ENCODE measurements around the gene PAGE2.
"Not testable (repeated sequence)": the region's sequence is repeated elsewhere in the genome, so short reads cannot be mapped to it uniquely, and the experiment has no call there.

PAGE2 gene

DNA sequence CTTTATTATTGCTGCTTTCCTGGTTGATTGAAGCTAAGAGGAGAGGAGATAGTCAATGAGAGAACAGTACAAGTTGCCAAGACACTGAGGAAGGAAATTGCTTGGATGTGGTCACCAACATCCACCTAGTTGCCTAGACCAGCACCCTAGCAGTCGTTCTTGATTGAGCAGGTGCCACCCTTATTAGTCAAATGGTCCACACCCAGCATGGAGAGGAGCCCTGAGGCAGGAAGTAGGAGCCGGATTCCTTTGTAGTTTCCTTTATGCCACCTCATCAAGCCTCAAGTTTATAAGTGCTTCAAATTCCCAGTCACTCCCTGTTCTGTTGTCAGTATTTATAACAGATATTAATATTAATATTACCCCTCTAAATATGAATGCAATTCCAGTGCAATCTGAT is 19.1 kb downstream of the PAGE2 start:
- DNase-seq (ENCODE audit: low read depth), result no peak
- in situ Hi-C loops (cut with HindIII; ENCODE audit: low sequenced_read_pairs), result no loop called here
- no peak overlapping the region for H3K4me3 ChIP-seq (ENCODE audit: low read depth, low read length)
- TF ChIP-seq, protein P1, sequence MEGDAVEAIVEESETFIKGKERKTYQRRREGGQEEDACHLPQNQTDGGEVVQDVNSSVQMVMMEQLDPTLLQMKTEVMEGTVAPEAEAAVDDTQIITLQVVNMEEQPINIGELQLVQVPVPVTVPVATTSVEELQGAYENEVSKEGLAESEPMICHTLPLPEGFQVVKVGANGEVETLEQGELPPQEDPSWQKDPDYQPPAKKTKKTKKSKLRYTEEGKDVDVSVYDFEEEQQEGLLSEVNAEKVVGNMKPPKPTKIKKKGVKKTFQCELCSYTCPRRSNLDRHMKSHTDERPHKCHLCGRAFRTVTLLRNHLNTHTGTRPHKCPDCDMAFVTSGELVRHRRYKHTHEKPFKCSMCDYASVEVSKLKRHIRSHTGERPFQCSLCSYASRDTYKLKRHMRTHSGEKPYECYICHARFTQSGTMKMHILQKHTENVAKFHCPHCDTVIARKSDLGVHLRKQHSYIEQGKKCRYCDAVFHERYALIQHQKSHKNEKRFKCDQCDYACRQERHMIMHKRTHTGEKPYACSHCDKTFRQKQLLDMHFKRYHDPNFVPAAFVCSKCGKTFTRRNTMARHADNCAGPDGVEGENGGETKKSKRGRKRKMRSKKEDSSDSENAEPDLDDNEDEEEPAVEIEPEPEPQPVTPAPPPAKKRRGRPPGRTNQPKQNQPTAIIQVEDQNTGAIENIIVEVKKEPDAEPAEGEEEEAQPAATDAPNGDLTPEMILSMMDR (IDR thresholded peaks at IDR 0.05; ENCODE audit: low read depth, low read length, missing control alignments), result no peak

DNA sequence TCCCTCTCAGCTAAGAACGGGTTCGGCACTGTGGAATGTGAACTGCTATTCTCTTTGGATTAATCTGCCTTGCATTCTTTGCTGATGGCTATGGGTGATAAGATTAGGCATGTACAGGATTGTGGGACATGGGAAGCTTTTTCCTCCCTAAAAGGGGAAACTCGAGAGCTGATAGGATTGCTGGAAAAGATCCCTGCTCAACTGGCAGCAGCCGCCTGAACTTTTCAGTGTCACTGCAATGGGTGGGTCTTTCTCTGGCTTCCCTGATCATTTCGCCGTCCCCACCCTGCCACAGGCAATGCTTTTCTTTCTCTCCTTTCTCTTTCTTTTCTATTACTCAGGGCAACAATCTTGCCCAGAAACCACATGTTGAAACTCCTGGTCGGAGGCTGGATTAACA is 20.5 kb downstream of the PAGE2 start:
- no peak for DNase-seq (ENCODE audit: low read depth)
- H3K4me3 ChIP-seq (ENCODE audit: low read depth, low read length), result no peak overlapping the region
- in situ Hi-C loops (cut with HindIII; ENCODE audit: low sequenced_read_pairs), result no loop called here
- TF ChIP-seq, protein P1 (IDR thresholded peaks at IDR 0.05; ENCODE audit: low read depth, low read length, missing control alignments), result no peak

DNA sequence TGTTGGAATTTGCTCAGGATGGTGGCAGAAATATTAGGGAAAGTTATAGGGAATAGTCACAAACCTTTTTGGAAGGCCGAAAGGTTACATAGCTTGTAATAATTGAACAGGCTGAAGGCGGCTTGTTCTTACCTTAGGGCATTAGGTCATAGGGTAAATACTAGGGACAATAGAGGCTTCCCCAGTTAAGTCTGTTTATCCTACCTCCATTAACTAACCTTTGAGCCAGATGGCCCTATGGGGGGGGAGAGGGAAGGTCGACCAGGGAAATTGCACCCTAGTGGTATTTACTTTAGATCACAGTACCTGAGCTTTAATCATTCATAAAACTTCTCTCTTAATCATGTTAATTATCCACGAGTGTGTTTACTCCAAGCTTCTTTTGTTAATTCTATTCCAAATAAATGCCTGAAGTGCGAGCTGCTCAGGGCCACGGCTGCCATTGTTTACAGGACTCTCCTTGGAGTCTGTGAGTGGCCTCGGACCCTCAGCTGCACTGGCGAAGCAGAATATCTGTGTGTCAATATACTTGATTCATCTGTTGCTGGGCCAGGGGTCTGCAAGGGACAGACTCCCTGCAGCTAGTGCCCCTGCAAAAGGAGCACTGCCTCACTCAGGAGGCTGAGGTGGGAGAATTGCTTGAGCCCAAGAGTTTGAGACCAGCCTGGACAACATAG is 22.9 kb downstream of the PAGE2 start:
- TF ChIP-seq, protein P1 (IDR thresholded peaks at IDR 0.05; ENCODE audit: low read depth, low read length, missing control alignments), result no peak
- DNase-seq (ENCODE audit: low read depth), result no peak
- in situ Hi-C loops (cut with HindIII; ENCODE audit: low sequenced_read_pairs), result no loop called here
- H3K4me3 ChIP-seq (ENCODE audit: low read depth, low read length), result no peak overlapping the region

DNA sequence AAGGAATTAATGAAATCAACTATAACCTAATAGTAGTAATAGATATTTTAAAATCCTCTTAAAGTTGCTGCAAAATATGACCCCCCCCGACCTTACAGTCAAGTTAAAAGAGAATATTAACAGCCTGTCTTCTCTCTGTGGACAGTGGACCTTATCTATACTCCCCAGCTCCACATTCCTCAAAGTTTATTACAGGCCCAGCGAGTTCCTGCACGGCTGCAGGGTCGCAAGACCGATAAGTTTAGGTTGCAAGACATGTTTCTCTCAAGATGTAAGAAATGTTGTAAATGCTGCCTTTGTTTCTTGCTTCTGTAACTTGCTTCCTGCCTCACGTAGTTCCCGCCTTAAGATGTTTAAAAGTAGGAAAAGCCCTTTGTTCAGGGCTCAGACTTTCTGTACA is 27.8 kb downstream of the PAGE2 start:
- in situ Hi-C loops (cut with HindIII; ENCODE audit: low sequenced_read_pairs); H3K4me3 ChIP-seq (ENCODE audit: low read depth, low read length); DNase-seq (ENCODE audit: low read depth): not testable (repeated sequence)

DNA sequence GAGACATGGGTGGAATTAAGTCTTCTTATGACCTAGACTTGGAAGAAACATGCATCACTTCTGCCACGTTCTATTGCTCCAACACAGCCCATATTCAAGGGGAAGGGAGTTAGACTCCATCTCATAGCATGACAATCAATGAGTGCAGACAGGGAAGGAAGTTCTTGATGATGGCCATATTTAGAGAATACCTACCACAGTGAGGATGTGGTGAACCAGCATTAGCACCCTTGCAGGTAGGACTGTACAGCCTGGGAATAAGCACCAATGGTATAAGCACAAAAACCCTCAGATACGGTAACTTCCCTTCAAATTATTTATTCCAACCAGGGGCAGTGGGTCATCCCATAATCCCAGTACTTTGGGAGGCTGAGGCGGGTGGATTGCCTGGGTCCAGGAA is 29.8 kb downstream of the PAGE2 start:
- TF ChIP-seq, protein P1 (IDR thresholded peaks at IDR 0.05; ENCODE audit: low read depth, low read length, missing control alignments), result no peak
- no peak overlapping the region for H3K4me3 ChIP-seq (ENCODE audit: low read depth, low read length)
- in situ Hi-C loops (cut with HindIII; ENCODE audit: low sequenced_read_pairs), result no loop called here
- no peak for DNase-seq (ENCODE audit: low read depth)

DNA sequence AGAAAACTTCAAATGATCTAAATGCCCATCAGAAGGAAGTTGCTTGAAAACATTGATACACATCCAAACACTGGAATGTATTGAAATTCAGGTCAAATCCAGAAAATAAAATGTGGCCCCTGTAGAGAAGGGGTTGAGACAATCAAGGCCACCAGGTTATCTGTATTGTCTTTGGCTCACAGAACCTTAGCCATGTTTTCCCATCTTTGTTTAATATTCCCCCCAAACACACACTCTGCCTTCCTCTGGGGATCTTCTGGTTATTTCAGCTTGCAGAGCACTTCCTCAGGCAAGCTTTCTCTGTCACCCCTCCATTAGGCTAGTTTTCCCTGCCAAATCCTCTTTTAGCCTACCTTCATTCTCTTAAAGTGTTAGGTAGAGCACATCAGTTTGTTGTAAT is 30.5 kb downstream of the PAGE2 start:
- TF ChIP-seq, protein P1 (IDR thresholded peaks at IDR 0.05; ENCODE audit: low read depth, low read length, missing control alignments), result no peak
- in situ Hi-C loops (cut with HindIII; ENCODE audit: low sequenced_read_pairs), result no loop called here
- no peak overlapping the region for H3K4me3 ChIP-seq (ENCODE audit: low read depth, low read length)
- DNase-seq (ENCODE audit: low read depth), result no peak

DNA sequence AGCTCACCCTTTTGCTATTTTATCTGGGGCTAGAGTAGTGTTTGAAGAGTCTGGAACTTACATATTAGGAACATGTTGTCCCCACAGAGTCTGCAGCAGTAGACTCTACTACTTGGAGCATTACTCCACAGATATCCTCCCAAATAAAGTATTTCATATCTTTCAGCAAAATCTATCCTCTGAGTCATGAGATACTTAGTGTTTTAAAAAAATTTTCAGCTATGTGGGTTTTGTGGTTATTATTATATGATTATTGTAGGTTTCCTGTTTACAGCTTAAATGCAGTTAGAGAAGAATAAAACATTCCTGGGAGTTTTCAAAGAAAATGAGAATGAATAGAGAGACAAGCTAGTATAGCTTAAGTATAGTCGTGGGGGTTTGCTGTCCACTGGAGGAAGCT is 30.9 kb downstream of the PAGE2 start:
- no peak overlapping the region for H3K4me3 ChIP-seq (ENCODE audit: low read depth, low read length)
- TF ChIP-seq, protein P1 (IDR thresholded peaks at IDR 0.05; ENCODE audit: low read depth, low read length, missing control alignments), result no peak
- DNase-seq (ENCODE audit: low read depth), result no peak
- in situ Hi-C loops (cut with HindIII; ENCODE audit: low sequenced_read_pairs), result no loop called here
